Adipocyte (in vitro differentiated cells): ENCODE measurements around the gene HS3ST1.

Source experiments
- DNase-seq: peaks from one replicate; pipeline ENCODE4 v3.0.0-alpha.2; 2015; ENCODE audit warnings: low read depth
- H3K27me3 ChIP-seq: replicated peaks from 2 replicates; pipeline ENCODE4 v1.7.0; 2013; ENCODE audit warnings: mild to moderate bottlenecking, low read length, moderate library complexity; ENCODE audit not compliant: control insufficient read depth, insufficient read depth
- H3K36me3 ChIP-seq: 2 replicates; pipeline ENCODE4 v1.7.0; 2013; ENCODE audit warnings: low read length, mild to moderate bottlenecking, moderate library complexity; ENCODE audit not compliant: control insufficient read depth, insufficient read depth, severe bottlenecking
- H3K4me1 ChIP-seq: 2 replicates; pipeline ENCODE4 v1.7.0; 2013; ENCODE audit warnings: mild to moderate bottlenecking, low read length, moderate library complexity; ENCODE audit not compliant: control insufficient read depth, insufficient read depth
- H3K4me3 ChIP-seq: 2 replicates; pipeline ENCODE4 v1.7.0; 2013; ENCODE audit warnings: mild to moderate bottlenecking, low read length, moderate library complexity
- H3K9ac ChIP-seq: 2 replicates; pipeline ENCODE4 v1.7.0; 2013; ENCODE audit warnings: mild to moderate bottlenecking, low read length, moderate library complexity
- H3K9me3 ChIP-seq: 2 replicates; pipeline ENCODE4 v1.7.0; 2013; ENCODE audit warnings: mild to moderate bottlenecking, low read length, moderate library complexity; ENCODE audit not compliant: control insufficient read depth

Gene HS3ST1

DNA sequence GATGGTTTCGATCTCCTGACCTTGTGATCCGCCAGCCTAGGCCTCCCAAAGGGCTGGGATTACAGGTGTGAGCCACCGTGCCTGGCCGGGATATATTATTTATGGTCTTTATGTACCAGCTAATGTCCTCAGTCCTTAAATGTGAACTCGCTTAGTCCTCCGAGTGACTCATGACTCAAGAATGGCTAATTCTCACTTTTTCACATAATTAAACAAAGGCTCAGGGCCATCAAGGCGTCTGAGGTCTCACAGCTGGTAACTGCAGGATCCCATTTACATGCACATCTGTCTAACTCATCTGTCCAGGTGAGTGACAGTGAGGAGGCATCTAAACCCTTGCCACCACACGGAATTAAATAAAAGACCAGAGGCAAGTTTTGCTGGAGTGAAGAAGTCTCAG is 73.5 kb downstream of the HS3ST1 start:
- H3K9me3 ChIP-seq, result no peaks in the 10 kb centered on the region
- H3K4me1 ChIP-seq, result peaks cover 3% of the 10 kb centered on the region
- H3K36me3 ChIP-seq, result no peaks in the 10 kb centered on the region
- no peaks in the 10 kb centered on the region for H3K27me3 ChIP-seq
- no peak for DNase-seq
- H3K9ac ChIP-seq, result no peak overlapping the region
- H3K4me3 ChIP-seq, result no peak overlapping the region

DNA sequence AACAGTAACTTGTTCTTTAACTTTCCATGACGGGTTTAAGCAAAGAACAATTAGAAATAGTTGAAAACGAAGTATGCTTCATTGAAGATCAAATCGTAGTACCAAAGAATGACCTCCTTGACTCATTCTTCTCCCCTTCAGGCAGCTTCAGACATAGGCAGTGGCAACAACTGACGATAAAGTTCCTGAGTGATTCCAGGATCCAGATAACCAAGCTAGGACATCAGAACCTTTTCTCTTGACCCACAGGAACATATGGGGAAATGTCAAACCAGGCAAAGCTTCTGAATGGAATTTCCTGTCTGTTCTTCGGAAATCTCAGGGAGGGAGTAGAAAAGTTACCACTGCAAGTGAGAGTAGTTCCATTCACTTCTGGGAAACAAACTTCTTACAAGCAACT is 74.2 kb downstream of the HS3ST1 start:
- Histone ChIP-seq H3K9me3 (no peaks in the 10 kb centered on the region), H3K36me3 (no peaks in the 10 kb centered on the region), H3K9ac (no peak overlapping the region), H3K4me1 (no peaks in the 10 kb centered on the region), H3K27me3 (no peaks in the 10 kb centered on the region), H3K4me3 (no peak overlapping the region)
- no peak for DNase-seq

DNA sequence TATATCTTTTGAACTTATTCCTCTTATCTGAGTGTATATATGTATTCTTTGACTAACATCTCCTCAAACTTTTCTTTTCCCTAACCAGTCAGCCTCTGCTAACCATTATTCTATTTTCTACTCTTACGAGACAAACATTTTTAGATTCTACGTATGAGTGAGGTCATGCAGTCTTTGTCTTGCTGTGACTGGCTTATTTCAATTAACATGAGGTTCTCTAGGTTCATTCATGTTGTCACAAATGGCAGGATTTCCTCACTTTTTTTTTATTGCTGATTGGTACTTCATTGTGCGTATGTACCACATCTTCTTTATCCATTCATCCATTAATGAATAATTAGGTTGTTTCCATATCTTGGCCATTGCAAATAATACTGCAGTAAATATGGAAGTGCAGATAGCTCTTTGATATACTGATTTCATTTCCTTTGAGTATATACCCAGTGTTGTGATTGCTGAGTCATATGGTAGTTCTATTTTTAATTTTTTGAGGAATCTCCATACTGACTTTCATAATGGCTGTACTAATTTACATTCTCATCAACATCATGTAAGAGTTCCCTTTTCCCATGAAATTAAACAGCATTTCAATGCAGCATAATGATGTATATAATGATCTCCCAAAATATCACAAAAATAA is 80.1 kb downstream of the HS3ST1 start:
- no peaks in the 10 kb centered on the region for H3K36me3 ChIP-seq
- no peaks in the 10 kb centered on the region for H3K4me1 ChIP-seq
- H3K27me3 ChIP-seq, result no peaks in the 10 kb centered on the region
- DNase-seq, result no peak
- H3K9me3 ChIP-seq, result no peaks in the 10 kb centered on the region
- no peak overlapping the region for H3K9ac ChIP-seq
- no peak overlapping the region for H3K4me3 ChIP-seq

DNA sequence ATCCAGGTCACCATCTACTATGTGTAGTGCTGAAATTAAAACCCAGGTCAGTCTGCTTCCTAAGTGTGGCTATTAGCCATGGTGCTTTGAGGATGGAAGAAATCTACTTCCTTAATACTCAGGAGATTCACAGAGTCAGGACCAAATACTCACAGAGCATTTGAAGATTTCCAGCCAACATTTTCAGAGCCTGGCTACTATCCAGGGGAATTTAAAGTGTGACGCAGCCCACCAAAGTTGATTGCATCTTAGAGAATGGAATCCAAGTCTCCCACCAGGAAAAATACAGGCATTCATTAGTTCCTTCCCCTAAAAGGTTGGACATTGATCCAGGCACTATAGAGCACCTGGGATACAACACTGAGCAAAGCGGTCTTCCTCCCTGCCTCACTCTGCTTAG is 83.8 kb downstream of the HS3ST1 start:
- Histone ChIP-seq H3K4me1 (no peaks in the 10 kb centered on the region), H3K27me3 (no peaks in the 10 kb centered on the region), H3K36me3 (no peaks in the 10 kb centered on the region), H3K9ac (no peak overlapping the region), H3K9me3 (no peaks in the 10 kb centered on the region), H3K4me3 (no peak overlapping the region)
- no peak for DNase-seq

GRCh38 chr4:11343536-11343935 is 85.2 kb downstream of the HS3ST1 start:
- Histone ChIP-seq H3K4me1 (no peaks in the 10 kb centered on the region), H3K27me3 (no peaks in the 10 kb centered on the region), H3K36me3 (no peaks in the 10 kb centered on the region), H3K4me3 (no peak overlapping the region), H3K9ac (no peak overlapping the region), H3K9me3 (no peaks in the 10 kb centered on the region)
- no peak for DNase-seq
